ENCODE measurements around the gene C2orf15. TPM values are rescaled to one million over a fixed set of nuclear protein-coding genes. Genes with fewer than 3 reads are reported as not detected.

Gene C2orf15
- total and polyA plus RNA-seq, 2 of the 8 experiments (the other 6 are each of a cell fraction or from before 2014, with no cell fraction given): 3.6 to 6.5 TPM

DNA sequence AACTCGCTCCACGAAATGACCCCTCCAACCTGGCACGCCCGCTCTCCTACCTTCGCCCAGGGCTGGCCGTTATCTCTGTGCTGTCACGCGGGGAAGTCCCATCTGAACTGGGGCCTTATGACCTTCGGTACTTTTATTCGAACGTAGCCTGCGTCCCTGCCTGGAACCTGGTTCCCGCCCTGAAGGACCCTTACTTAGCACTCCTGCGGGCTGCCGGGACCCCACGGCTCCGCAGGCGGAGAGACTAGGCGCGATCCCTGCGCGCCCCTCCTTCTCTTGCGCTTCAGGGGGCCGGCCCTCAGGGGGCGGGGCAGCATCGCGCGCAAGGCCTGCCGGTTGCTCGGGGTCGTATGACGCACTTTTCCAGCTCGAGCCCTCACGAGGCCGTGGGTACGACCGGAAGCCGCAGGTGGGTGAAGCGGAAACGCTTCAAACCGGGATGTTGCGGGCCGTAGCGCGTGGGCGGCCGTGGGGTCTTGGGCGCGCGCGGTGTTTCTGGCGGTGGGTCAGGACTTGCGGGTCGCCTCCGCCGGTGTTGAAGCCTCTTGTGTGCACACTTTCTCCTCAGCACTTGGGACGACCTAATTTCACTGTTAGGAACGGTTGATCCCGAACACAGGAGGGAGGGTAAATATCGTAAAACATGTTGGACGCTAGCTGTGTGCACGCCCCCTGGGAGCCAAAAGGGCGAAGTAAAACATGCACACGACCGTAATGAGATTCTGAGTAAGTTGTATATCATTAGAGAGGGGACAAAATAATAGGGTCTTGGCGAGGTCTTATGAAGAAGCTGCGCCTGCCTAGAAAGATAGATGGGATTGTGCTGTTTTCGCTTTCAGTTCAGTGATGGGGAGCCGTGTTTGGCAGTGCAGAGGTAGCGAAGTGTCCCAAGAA lies 13.4 kb downstream of the C2orf15 start, which contains the start of the genes LIPT1 and TSGA10 (continued):
- TF ChIP-seq POU5F1 (IDR thresholded peaks at IDR 0.05; ENCODE audit: low read depth, low read length) (no peak), EP300 (IDR thresholded peaks at IDR 0.05; ENCODE audit: borderline replicate concordance in 1 of 2, low read depth in 2 of 2, low read length in 2 of 2) (no peak), RNF2 (IDR thresholded peaks at IDR 0.05; ENCODE audit: borderline replicate concordance, low read depth, low read length, missing control alignments, poor library complexity, severe bottlenecking) (no peak), RFX5 (IDR thresholded peaks at IDR 0.05; ENCODE audit: borderline replicate concordance, low read depth, low read length) (no peak), SUZ12 (IDR thresholded peaks at IDR 0.05; ENCODE audit: low read length) (no peak)

Data from H1 (cell line).